Hepatocyte (in vitro differentiated cells): Measurements from ENCODE around the gene SCYGR1. TPM values are rescaled to one million over a fixed set of nuclear protein-coding genes. Genes with fewer than 3 reads are reported as not detected.

Experiments
- DNase-seq: peaks from one replicate; pipeline ENCODE4 v3.0.0-alpha.2; 2016; ENCODE audit warnings: low spot score
- H2AFZ ChIP-seq: fragments of 200-600 bp; sonication (generic); 2 replicates; pipeline ENCODE4 v1.6.0; 2016; ENCODE audit warnings: antibody characterized with exemption, mild to moderate bottlenecking
- H3K27ac ChIP-seq: fragments of 200-600 bp; sonication (generic); 2 replicates; pipeline ENCODE4 v1.5.1; 2016; ENCODE audit warnings: mild to moderate bottlenecking
- H3K27me3 ChIP-seq: fragments of 200-600 bp; sonication (generic); 2 replicates; pipeline ENCODE4 v1.6.1; 2016
- H3K36me3 ChIP-seq: fragments of 200-600 bp; sonication (generic); replicated peaks from 2 replicates; pipeline ENCODE4 v1.5.1; 2016; ENCODE audit warnings: low read depth; ENCODE audit not compliant: insufficient read depth
- H3K4me1 ChIP-seq: fragments of 200-600 bp; sonication (generic); 2 replicates; pipeline ENCODE4 v1.5.1; 2016; ENCODE audit warnings: mild to moderate bottlenecking, moderate library complexity; ENCODE audit not compliant: insufficient read depth
- H3K4me2 ChIP-seq: fragments of 200-600 bp; sonication (generic); 2 replicates; pipeline ENCODE4 v1.6.0; 2016
- H3K4me3 ChIP-seq: fragments of 200-600 bp; sonication (generic); 2 replicates; pipeline ENCODE4 v1.5.1; 2016; ENCODE audit warnings: mild to moderate bottlenecking
- H3K79me2 ChIP-seq: fragments of 200-600 bp; sonication (generic); 2 replicates; pipeline ENCODE4 v1.6.0; 2017; ENCODE audit warnings: mild to moderate bottlenecking
- H3K9me2 ChIP-seq: fragments of 200-600 bp; sonication (generic); replicated peaks from 2 replicates; pipeline ENCODE4 v1.6.0; 2017; ENCODE audit warnings: mild to moderate bottlenecking; ENCODE audit not compliant: insufficient read depth
- H3K9me3 ChIP-seq: fragments of 200-600 bp; sonication (generic); 2 replicates; pipeline ENCODE4 v1.5.1; 2016; ENCODE audit warnings: low read depth, mild to moderate bottlenecking
- H4K20me1 ChIP-seq: fragments of 200-600 bp; sonication (generic); 2 replicates; pipeline ENCODE4 v1.6.0; 2016; ENCODE audit warnings: mild to moderate bottlenecking; ENCODE audit not compliant: insufficient read depth, poor library complexity, severe bottlenecking
- CTCF ChIP-seq: fragments of 200-600 bp; sonication (generic); IDR thresholded peaks from 2 replicates; pipeline ENCODE4 v1.5.1; 2016; ENCODE audit warnings: antibody characterized with exemption, mild to moderate bottlenecking; ENCODE audit not compliant: poor library complexity
- EZH2 ChIP-seq: fragments of 200-600 bp; sonication (generic); IDR thresholded peaks from 2 replicates; pipeline ENCODE4 v1.6.1; 2016; ENCODE audit warnings: antibody characterized with exemption, mild to moderate bottlenecking, borderline replicate concordance
- EZH2phosphoT487 ChIP-seq: fragments of 200-600 bp; sonication (generic); IDR thresholded peaks from one replicate; pipeline ENCODE4 v1.6.1; 2018; ENCODE audit warnings: antibody characterized with exemption, mild to moderate bottlenecking, low read depth, moderate library complexity; ENCODE audit not compliant: unreplicated experiment, severe bottlenecking
- WGBS: methylation state at CpG from one replicate; pipeline ENCODE4 v1.1.6; 2016; ENCODE audit warnings: low lambda C conversion rate; ENCODE audit errors: missing lambda C conversion rate; 5-methylcytosine and 5-hydroxymethylcytosine counted together
- polyA plus RNA-seq: library from polyadenylated mRNA; unstranded; fragments of >200 nt; fragmentation: Nextera tagmentation; extraction: Ambion mirVana; gene quantifications from 2 replicates; pipeline ENCODE4 v1.2.1, GENCODE V29; 2016
- total RNA-seq: library from RNA; depleted of rRNA; stranded (reverse); fragments of >200 nt; gene quantifications from 2 replicates; pipeline ENCODE4 v1.2.3, GENCODE V29; 2014

Gene SCYGR1
- total and polyA plus RNA-seq, 2 experiments from 2014 or later, result not detected

GRCh38 chr2:227389661-227390060 lies 1.9 kb upstream of the SCYGR1 start:
- H3K27me3 ChIP-seq, result no peaks in the 10 kb centered on the region
- no peak overlapping the region for H2AFZ ChIP-seq
- no peaks in the 10 kb centered on the region for H3K36me3 ChIP-seq
- WGBS, result 97% methylated on average over 7 of the region's 7 CpGs
- H3K4me2 ChIP-seq, result no peak overlapping the region
- H3K9me2 ChIP-seq, result no peaks in the 10 kb centered on the region
- H3K79me2 ChIP-seq, result no peaks in the 10 kb centered on the region
- H3K4me3 ChIP-seq, result no peak overlapping the region
- TF ChIP-seq EZH2 (no peak), EZH2phosphoT487 (no peak), CTCF (no peak)
- no peaks in the 10 kb centered on the region for H3K9me3 ChIP-seq
- H3K27ac ChIP-seq, result no peak overlapping the region
- H3K4me1 ChIP-seq, result peaks cover 6% of the 10 kb centered on the region
- no peaks in the 10 kb centered on the region for H4K20me1 ChIP-seq
- DNase-seq, result no peak

- Histone ChIP-seq H3K9me3 (no peaks in the 10 kb centered on the region), H3K27me3 (no peaks in the 10 kb centered on the region), H3K4me2 (no peak overlapping the region), H3K79me2 (no peaks in the 10 kb centered on the region), H3K27ac (no peak overlapping the region), H2AFZ (no peak overlapping the region), H4K20me1 (no peaks in the 10 kb centered on the region), H3K4me1 (peaks cover 6% of the 10 kb centered on the region), H3K9me2 (no peaks in the 10 kb centered on the region), H3K4me3 (no peak overlapping the region), H3K36me3 (no peaks in the 10 kb centered on the region)
- TF ChIP-seq EZH2phosphoT487 (no peak), EZH2 (no peak), CTCF (no peak)
- no peak for DNase-seq
- WGBS, result 88% methylated on average over 3 of the region's 3 CpGs
Measured at GRCh38 chr2:227389231-227389630, 1.5 kb upstream of the SCYGR1 start.

GRCh38 chr2:227388537-227389011 lies 825 bp upstream of the SCYGR1 start:
- H3K4me1 ChIP-seq, result peaks cover 6% of the 10 kb centered on the region
- H3K9me2 ChIP-seq, result no peaks in the 10 kb centered on the region
- TF ChIP-seq EZH2phosphoT487, result no peak
- no peak for TF ChIP-seq EZH2
- no peak for TF ChIP-seq CTCF
- H3K4me3 ChIP-seq, result no peak overlapping the region
- no peak overlapping the region for H2AFZ ChIP-seq
- H3K79me2 ChIP-seq, result no peaks in the 10 kb centered on the region
- H3K4me2 ChIP-seq, result no peak overlapping the region
- H3K9me3 ChIP-seq, result no peaks in the 10 kb centered on the region
- WGBS, result 89% methylated on average over 7 of the region's 7 CpGs
- H4K20me1 ChIP-seq, result no peaks in the 10 kb centered on the region
- no peak overlapping the region for H3K27ac ChIP-seq
- no peaks in the 10 kb centered on the region for H3K36me3 ChIP-seq
- no peak for DNase-seq
- no peaks in the 10 kb centered on the region for H3K27me3 ChIP-seq

- Histone ChIP-seq H3K4me2 (no peak overlapping the region), H4K20me1 (no peaks in the 10 kb centered on the region)
- no peak for DNase-seq
Measured at GRCh38 chr2:227386630-227387029, 1.1 kb downstream of the SCYGR1 start.

More at GRCh38 chr2:227386630-227387029, 1.1 kb downstream of the SCYGR1 start:
- Histone ChIP-seq H3K4me3 (no peak overlapping the region), H3K9me2 (no peaks in the 10 kb centered on the region), H3K4me1 (peaks cover 6% of the 10 kb centered on the region), H3K36me3 (no peaks in the 10 kb centered on the region), H3K9me3 (no peaks in the 10 kb centered on the region), H3K27ac (no peak overlapping the region), H2AFZ (no peak overlapping the region), H3K27me3 (no peaks in the 10 kb centered on the region), H3K79me2 (no peaks in the 10 kb centered on the region)
- no peak for TF ChIP-seq EZH2phosphoT487
- 82% methylated on average over 6 of the region's 6 CpGs for WGBS
